Sigmoid colon (tissue), 4 donors: ENCODE measurements around the gene BCL11B.

Source experiments
- CTCF ChIP-seq, 4 experiments: fragments of 450-650 bp in 3 of 4; fragments of 200-600 bp in 1 of 4; IDR thresholded peaks; one replicate each; pipeline ENCODE4 v1.5.1; 2016 to 2019; ENCODE audit warnings: antibody characterized with exemption in 4 of 4, mild to moderate bottlenecking in 3 of 4, moderate library complexity in 2 of 4
- EP300 ChIP-seq, 4 donors: sonication (generic); formaldehyde crosslinking; IDR thresholded peaks; one replicate each; pipeline ENCODE4 v1.6.1; 2017; ENCODE audit warnings: antibody characterized with exemption in 4 of 4
- POLR2A ChIP-seq, 2 donors: fragments of 450-650 bp; IDR thresholded peaks; one replicate each; pipeline ENCODE4 v1.6.1; 2016; ENCODE audit warnings: antibody characterized with exemption in 2 of 2, mild to moderate bottlenecking in 2 of 2, moderate library complexity in 2 of 2
- POLR2AphosphoS5 ChIP-seq, 4 donors: sonication (generic); formaldehyde crosslinking; IDR thresholded peaks; one replicate each; pipeline ENCODE4 v1.6.1; 2017; ENCODE audit warnings: antibody characterized with exemption in 4 of 4

GRCh38 chr14:99175331-99176155 lies 96.5 kb downstream of the BCL11B start:
- TF ChIP-seq POLR2A (IDR thresholded peaks at IDR 0.05) (no peak), CTCF (IDR thresholded peaks at IDR 0.05) (no peak), POLR2AphosphoS5 (IDR thresholded peaks at IDR 0.05) (no peak), EP300 (IDR thresholded peaks at IDR 0.05) (no peak)
